Upper lobe of right lung (tissue), 1 donor: ENCODE measurements around the gene SPATA21. TPM values are rescaled to one million over a fixed set of nuclear protein-coding genes. Genes with fewer than 3 reads are reported as not detected.

Source experiments
- ATAC-seq: fragments of 200-7000 bp; cut with Tn5 transposase; one replicate; pipeline ENCODE4 v1.9.1; 2020; ENCODE audit warnings: mild to moderate bottlenecking, moderate library complexity
- DNase-seq: peaks from one replicate; pipeline ENCODE4 v3.0.0-alpha.2; 2020
- H3K27ac ChIP-seq: fragments of 200-600 bp; one replicate; pipeline ENCODE4 v1.8.0; 2022
- H3K27me3 ChIP-seq: fragments of 200-600 bp; one replicate; pipeline ENCODE4 v1.8.0; 2022; ENCODE audit warnings: mild to moderate bottlenecking
- H3K36me3 ChIP-seq: fragments of 200-600 bp; one replicate; pipeline ENCODE4 v1.8.0; 2022
- H3K4me1 ChIP-seq: fragments of 200-600 bp; one replicate; pipeline ENCODE4 v1.8.0; 2022
- H3K4me3 ChIP-seq: fragments of 200-600 bp; one replicate; pipeline ENCODE4 v1.8.0; 2022; ENCODE audit warnings: mild to moderate bottlenecking
- H3K9me3 ChIP-seq: fragments of 200-600 bp; one replicate; pipeline ENCODE4 v1.8.0; 2022
- intact Hi-C: fragments of 100-400 bp; cut with DNase I; formaldehyde crosslinking; loops from one replicate; pipeline ENCODE4 v1.11.0; 2022
- total RNA-seq: library from RNA; stranded (reverse); fragmentation: NEBNext Ultra II Directional; extraction: Animal tissue kit (Norgen Biotek cat#: 25700); gene quantifications from one replicate; pipeline ENCODE4 v1.2.1, GENCODE V29; 2021
- TF ChIP-seq, protein P1 (sequence below): fragments of 200-600 bp; IDR thresholded peaks from one replicate; pipeline ENCODE4 v1.8.0; 2022; ENCODE audit warnings: antibody characterized with exemption
- donor health status: DM: no; HTN: yes; CAD: no; lungs with severe emphysema.

Gene SPATA21
- total RNA-seq, 1 donor from 2014 or later, result not detected

DNA sequence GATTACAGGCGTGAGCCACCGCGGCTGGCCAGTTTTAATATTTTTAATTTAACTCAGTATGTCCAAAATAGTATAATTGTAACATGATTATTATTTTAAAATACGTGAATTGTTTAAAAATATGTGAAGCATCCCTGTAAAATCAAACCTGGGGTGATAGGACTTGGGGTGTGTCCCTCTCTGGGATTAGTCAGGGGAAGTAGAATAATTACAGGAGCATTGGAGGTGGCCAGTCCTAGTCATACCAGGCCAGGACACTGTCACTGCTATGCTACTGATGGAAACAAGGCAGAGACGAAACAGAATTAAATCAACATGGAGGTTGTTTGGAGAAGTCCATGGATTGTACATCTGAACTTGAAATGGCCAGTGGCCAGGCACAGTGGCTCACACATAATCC, 53.3 kb downstream of the SPATA21 start:
- Histone ChIP-seq H3K9me3 (no peaks in the 10 kb centered on the region), H3K27me3 (no peaks in the 10 kb centered on the region), H3K27ac (no peak overlapping the region), H3K4me3 (no peak overlapping the region), H3K4me1 (peaks cover 33% of the 10 kb centered on the region), H3K36me3 (no peaks in the 10 kb centered on the region)
- DNase-seq, result no peak
- ATAC-seq, result no peak
- intact Hi-C loops, result no loop called here
- TF ChIP-seq, protein P1, sequence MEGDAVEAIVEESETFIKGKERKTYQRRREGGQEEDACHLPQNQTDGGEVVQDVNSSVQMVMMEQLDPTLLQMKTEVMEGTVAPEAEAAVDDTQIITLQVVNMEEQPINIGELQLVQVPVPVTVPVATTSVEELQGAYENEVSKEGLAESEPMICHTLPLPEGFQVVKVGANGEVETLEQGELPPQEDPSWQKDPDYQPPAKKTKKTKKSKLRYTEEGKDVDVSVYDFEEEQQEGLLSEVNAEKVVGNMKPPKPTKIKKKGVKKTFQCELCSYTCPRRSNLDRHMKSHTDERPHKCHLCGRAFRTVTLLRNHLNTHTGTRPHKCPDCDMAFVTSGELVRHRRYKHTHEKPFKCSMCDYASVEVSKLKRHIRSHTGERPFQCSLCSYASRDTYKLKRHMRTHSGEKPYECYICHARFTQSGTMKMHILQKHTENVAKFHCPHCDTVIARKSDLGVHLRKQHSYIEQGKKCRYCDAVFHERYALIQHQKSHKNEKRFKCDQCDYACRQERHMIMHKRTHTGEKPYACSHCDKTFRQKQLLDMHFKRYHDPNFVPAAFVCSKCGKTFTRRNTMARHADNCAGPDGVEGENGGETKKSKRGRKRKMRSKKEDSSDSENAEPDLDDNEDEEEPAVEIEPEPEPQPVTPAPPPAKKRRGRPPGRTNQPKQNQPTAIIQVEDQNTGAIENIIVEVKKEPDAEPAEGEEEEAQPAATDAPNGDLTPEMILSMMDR, result no peak

DNA sequence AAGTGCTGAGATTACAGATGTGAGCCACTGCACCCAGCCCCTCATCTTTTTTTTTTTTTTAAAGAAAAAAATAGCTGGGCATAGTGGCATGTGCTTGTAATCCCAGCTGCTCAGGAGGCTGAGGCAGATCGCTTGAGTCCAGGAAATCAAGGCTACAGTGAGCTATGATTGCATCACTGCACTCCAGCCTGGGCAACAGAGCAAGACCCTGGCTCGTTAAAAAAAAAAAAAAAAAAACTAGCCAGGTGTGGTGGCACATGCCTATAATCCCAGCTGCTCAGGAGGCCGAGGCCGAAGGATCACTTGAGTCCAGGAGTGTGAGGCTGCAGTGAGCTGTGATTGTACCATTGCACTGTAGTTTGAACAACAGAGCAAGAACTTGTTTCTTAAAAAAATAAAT, 56.4 kb downstream of the SPATA21 start:
- H3K36me3 ChIP-seq, result no peaks in the 10 kb centered on the region
- DNase-seq, result no peak
- no peaks in the 10 kb centered on the region for H3K27me3 ChIP-seq
- ATAC-seq, result no peak
- peaks cover 28% of the 10 kb centered on the region for H3K4me1 ChIP-seq
- TF ChIP-seq, protein P1, result no peak
- no peak overlapping the region for H3K27ac ChIP-seq
- H3K4me3 ChIP-seq, result no peak overlapping the region
- intact Hi-C loops, result no loop called here
- H3K9me3 ChIP-seq, result no peaks in the 10 kb centered on the region

DNA sequence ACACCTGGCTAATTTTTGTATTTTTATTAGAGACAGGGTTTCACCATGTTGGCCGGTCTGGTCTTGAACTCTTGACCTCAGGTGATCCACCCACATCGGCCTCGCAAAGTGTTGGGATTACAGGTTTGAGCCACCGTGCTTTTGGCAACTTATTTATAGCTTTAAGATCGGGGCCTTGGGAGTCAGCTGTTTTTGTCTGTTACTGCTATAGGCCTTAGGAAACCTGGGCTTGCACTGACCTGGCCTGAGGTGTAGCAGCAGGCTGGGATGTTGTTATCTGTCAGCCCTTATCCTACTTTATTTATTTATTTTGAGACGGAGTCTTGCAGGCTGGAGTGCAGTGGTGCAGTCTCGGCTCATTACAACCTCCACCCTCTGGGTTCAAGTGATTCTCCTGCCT, 58.8 kb downstream of the SPATA21 start:
- no peaks in the 10 kb centered on the region for H3K36me3 ChIP-seq
- ATAC-seq (no peak), DNase-seq (no peak)
- no peak overlapping the region for H3K27ac ChIP-seq
- intact Hi-C loops, result no loop called here
- no peak overlapping the region for H3K4me3 ChIP-seq
- H3K27me3 ChIP-seq, result no peaks in the 10 kb centered on the region
- TF ChIP-seq, protein P1, result no peak
- no peaks in the 10 kb centered on the region for H3K9me3 ChIP-seq
- H3K4me1 ChIP-seq, result peaks cover 41% of the 10 kb centered on the region

DNA sequence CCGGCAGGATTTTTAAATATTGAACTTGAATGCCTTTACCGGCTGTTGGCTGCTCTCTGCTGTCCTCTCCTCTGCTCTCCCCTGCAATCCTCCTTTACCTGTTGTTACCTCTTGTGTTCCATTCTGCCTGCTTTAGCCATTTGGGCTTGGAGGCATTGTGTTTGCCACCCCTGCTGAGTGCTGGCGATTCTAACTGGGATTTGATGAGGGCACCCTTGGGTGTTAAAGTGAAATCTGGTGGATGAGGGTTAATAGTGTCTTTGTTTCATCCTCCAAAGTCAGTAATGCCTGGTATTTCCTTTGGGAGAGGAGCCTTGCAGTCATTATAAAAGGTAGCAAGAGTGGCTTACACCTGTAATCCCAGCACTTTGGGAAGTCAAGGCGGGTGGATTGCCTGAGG, 60.3 kb downstream of the SPATA21 start:
- DNase-seq (no peak), ATAC-seq (no peak)
- Histone ChIP-seq H3K4me1 (peaks cover 54% of the 10 kb centered on the region), H3K9me3 (no peaks in the 10 kb centered on the region), H3K27ac (peak overlapping the region; percentile 34), H3K36me3 (no peaks in the 10 kb centered on the region), H3K27me3 (no peaks in the 10 kb centered on the region), H3K4me3 (no peak overlapping the region)
- TF ChIP-seq, protein P1, result no peak
- intact Hi-C loops, result no loop called here

DNA sequence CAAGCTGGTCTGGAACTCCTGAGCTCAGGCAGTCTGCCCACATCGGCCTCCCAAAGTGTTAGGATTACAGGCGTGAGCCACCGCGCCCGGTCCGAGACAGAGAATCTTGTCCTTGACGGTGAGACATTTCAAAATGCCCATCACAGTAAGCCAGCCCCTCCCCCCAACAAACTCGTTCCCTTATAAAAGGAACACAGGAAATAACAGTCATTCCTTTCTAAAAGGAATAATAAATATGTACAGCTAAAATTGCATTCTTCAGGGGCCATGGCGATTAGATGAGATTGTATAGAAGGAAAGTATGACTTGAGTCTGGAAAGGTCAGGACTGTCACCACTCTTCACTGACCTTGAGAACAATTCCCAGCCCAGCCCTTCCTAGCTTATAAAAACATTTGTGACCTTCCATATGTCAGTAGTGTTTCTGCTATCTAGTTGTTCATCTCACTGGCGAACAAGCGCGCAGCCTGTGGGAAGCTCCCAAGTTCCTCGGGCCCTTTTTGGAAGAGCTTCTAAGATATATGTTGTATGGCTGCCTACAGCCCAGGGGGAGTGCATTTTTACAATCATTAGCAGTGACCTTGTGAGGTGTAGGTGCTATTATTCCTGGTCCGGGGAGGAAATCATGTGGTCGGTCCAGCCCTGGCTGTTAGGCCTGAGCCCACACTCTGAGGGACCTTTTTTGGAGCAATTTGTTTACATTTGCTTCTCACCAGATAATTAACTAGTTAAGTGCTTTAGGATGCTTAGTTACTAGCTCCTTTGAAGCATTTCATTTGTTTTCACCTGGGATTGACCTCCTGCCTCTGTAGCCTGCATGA, 61.5 kb downstream of the SPATA21 start:
- intact Hi-C loops, result no loop called here
- TF ChIP-seq, protein P1, result no peak
- H3K9me3 ChIP-seq, result no peaks in the 10 kb centered on the region
- H3K4me1 ChIP-seq, result peaks cover 59% of the 10 kb centered on the region
- H3K27me3 ChIP-seq, result no peaks in the 10 kb centered on the region
- H3K4me3 ChIP-seq, result no peak overlapping the region
- DNase-seq (no peak), ATAC-seq (no peak)
- H3K36me3 ChIP-seq, result no peaks in the 10 kb centered on the region
- H3K27ac ChIP-seq, result peak overlapping the region; percentile 34
